Caki2 (cell line): Measurements from ENCODE around the gene OXSR1. TPM values are rescaled to one million over a fixed set of nuclear protein-coding genes. Genes with fewer than 3 reads are reported as not detected.
"Not testable (repeated sequence)": the region's sequence is repeated elsewhere in the genome, so short reads cannot be mapped to it uniquely, and the experiment has no call there.

Experiments used
- DNase-seq: peaks from one replicate; pipeline ENCODE4 v3.0.0-alpha.2; 2015; ENCODE audit warnings: low read depth
- in situ Hi-C: cut with HindIII; loops from 2 replicates; pipeline ENCODE4 v1.10.0; 2016; ENCODE audit warnings: low sequenced_read_pairs, low pct_unique_long_range_greater_than_20kb, mixed read lengths
- total RNA-seq: library from RNA; depleted of rRNA; stranded (reverse); fragments of >200 nt; shearing (Covaris generic); gene quantifications from 2 replicates; pipeline ENCODE4 v1.2.3, GENCODE V29; 2014; ENCODE audit warnings: low replicate concordance; rRNA removed

OXSR1 gene
- total RNA-seq, 1 experiment from 2014 or later, result 17.3 TPM

GRCh38 chr3:38276081-38276916 is 111.0 kb downstream of the OXSR1 start:
- no peak for DNase-seq
- in situ Hi-C loops, result no loop called here

- no peak for DNase-seq
- in situ Hi-C loops, result no loop called here
Observed at GRCh38 chr3:38276917-38277630, 111.7 kb downstream of the OXSR1 start.

- in situ Hi-C loops, result no loop called here
- no peak for DNase-seq
Observed at GRCh38 chr3:38278841-38279240, 113.5 kb downstream of the OXSR1 start.

- in situ Hi-C loops, result no loop called here
- no peak for DNase-seq
Observed at GRCh38 chr3:38281895-38282686, 116.8 kb downstream of the OXSR1 start, which contains the start of gene SLC22A14. TSS of gene SLC22A14 (plus strand) at chr3:38282294. CDS start at chr3:38306027, 23,733 bp downstream.

- in situ Hi-C loops, result no loop called here
- no peak for DNase-seq
Observed at GRCh38 chr3:38283810-38284755, 118.7 kb downstream of the OXSR1 start.

- in situ Hi-C loops, result no loop called here
- DNase-seq, result no peak
Observed at GRCh38 chr3:38284756-38285150, 119.4 kb downstream of the OXSR1 start.

- in situ Hi-C loops, DNase-seq: not testable (repeated sequence)
Observed at GRCh38 chr3:38289286-38290217, 124.2 kb downstream of the OXSR1 start.

- in situ Hi-C loops, DNase-seq: not testable (repeated sequence)
Observed at GRCh38 chr3:38297053-38297452, 131.7 kb downstream of the OXSR1 start.

GRCh38 chr3:38297537-38297936 is 132.2 kb downstream of the OXSR1 start:
- in situ Hi-C loops, result no loop called here
- DNase-seq, result no peak

- peak; percentile 13 for DNase-seq
- in situ Hi-C loops, result no loop called here
Observed at GRCh38 chr3:38297947-38298711, 132.8 kb downstream of the OXSR1 start.

Other genes with a start within 250 kb of the OXSR1 start
- 0.84 and 1.2 TPM in 2 replicates for gene VILL, start 174.8 kb upstream of the OXSR1 start, total RNA-seq
- 1.7 and 9.1 TPM in 2 replicates for gene PLCD1, start 135.9 kb upstream of the OXSR1 start, total RNA-seq
- gene DLEC1, start 126.3 kb upstream of the OXSR1 start, total RNA-seq, result not detected in 2 replicates
- gene ACAA1, start 28.4 kb upstream of the OXSR1 start, total RNA-seq, result 41.3 and 44.5 TPM in 2 replicates
- gene MYD88, start 26.9 kb upstream of the OXSR1 start, total RNA-seq, result 2.9 and 9.8 TPM in 2 replicates
- not detected in 2 replicates for gene SLC22A13, start 100.3 kb downstream of the OXSR1 start, total RNA-seq
- not detected in 2 replicates for gene SLC22A14, start 116.8 kb downstream of the OXSR1 start, total RNA-seq
- gene XYLB, start 181.2 kb downstream of the OXSR1 start, total RNA-seq, result 1.5 and 3.2 TPM in 2 replicates